Stimulated activated CD4-positive, alpha-beta T cell treated with anti-CD3 and anti-CD28 coated beads, Interleukin-12 subunit alpha, Interleukin-12 subunit beta, amount 100 ng/mL, for 4 hours (primary cell): Measurements from ENCODE around the gene ARHGAP36.

Experiments
- DNase-seq: peaks from one replicate; pipeline ENCODE4 v3.0.0-alpha.2; 2020

Gene ARHGAP36

GRCh38 chrX:131072871-131073571 lies 14.9 kb downstream of the ARHGAP36 start:
- no peak for DNase-seq

- no peak for DNase-seq
Observed at GRCh38 chrX:131073607-131074006, 15.5 kb downstream of the ARHGAP36 start.

- no peak for DNase-seq
Observed at GRCh38 chrX:131081772-131082740, 23.9 kb downstream of the ARHGAP36 start.

GRCh38 chrX:131083510-131084142 lies 25.5 kb downstream of the ARHGAP36 start:
- DNase-seq: no peak

GRCh38 chrX:131084145-131084544 lies 26.0 kb downstream of the ARHGAP36 start:
- DNase-seq: no peak

GRCh38 chrX:131136776-131137175 lies 78.6 kb downstream of the ARHGAP36 start:
- DNase-seq: no peak

GRCh38 chrX:131139072-131139471 lies 80.9 kb downstream of the ARHGAP36 start:
- no peak for DNase-seq
